GM12878 (cell line): Measurements from ENCODE around the gene SPRTN. TPM values are rescaled to one million over a fixed set of nuclear protein-coding genes. Genes with fewer than 3 reads are reported as not detected.

Experiments
- ATAC-seq: fragments of 200-7000 bp; cut with Tn5 transposase; 3 replicates; pipeline ENCODE4 v1.9.1; 2020; ENCODE audit warnings: mild to moderate bottlenecking, moderate library complexity
- BruUV-seq: library from RNA; stranded (reverse); fragments of 400-500 nt; replicated peaks from 2 replicates; lab custom pipeline; 2021; lab: Mats Ljungman, UMichigan
- CTCF ChIA-PET: fragments of 300-600 bp; sonication (Branson Sonifier 250); formaldehyde crosslinking; extraction: SDS; loops from one replicate; lab custom pipeline; 2021; ENCODE audit warnings: inconsistent platforms; lab: Yijun Ruan, JAX
- POLR2A ChIA-PET: fragments of 350-600 bp; formaldehyde crosslinking; extraction: SDS; loops from one replicate; lab custom pipeline; 2021; ENCODE audit warnings: inconsistent platforms; lab: Charles Lee
- RAD21 ChIA-PET: fragments of 300-600 bp; sonication (Branson Sonifier 250); formaldehyde crosslinking; loops from one replicate; lab custom pipeline; 2023; ENCODE audit warnings: antibody characterized with exemption; ENCODE audit not compliant: unreplicated experiment; lab: Charles Lee
- SMC1A ChIA-PET: fragments of 300-600 bp; sonication (Branson Sonifier 250); formaldehyde crosslinking; loops from one replicate; lab custom pipeline; 2023; ENCODE audit not compliant: unreplicated experiment, uncharacterized antibody; lab: Charles Lee
- DNase-seq: peaks from one replicate; pipeline ENCODE4 v3.0.0-alpha.2; 2011; ENCODE audit warnings: low read depth, low spot score
- FAIRE-seq: peaks from 3 replicates; lab custom pipeline; 2011; peaks lifted over from hg19 to GRCh38; lab: Jason Lieb, UNC
- H2AFZ ChIP-seq: 2 replicates; pipeline ENCODE4 v1.6.0; 2011; ENCODE audit warnings: low read depth, low read length, control low read depth; ENCODE audit not compliant: control insufficient read depth
- H3K27ac ChIP-seq: 2 replicates; pipeline ENCODE4 v1.5.1; 2011; ENCODE audit warnings: control low read depth; ENCODE audit not compliant: control insufficient read depth, insufficient read depth
- H3K27me3 ChIP-seq, 2 experiments: replicated peaks in 1 of 2; 2 replicates each; pipeline versions ENCODE4 v1.6.0 to v1.6.1; 2011; ENCODE audit warnings: low read length in 1 of 2; ENCODE audit not compliant: control insufficient read depth in 2 of 2, insufficient read depth in 2 of 2
- H3K36me3 ChIP-seq, 2 experiments: 2 replicates each; pipeline ENCODE4 v1.5.1; 2011; ENCODE audit warnings: low read length in 1 of 2; ENCODE audit not compliant: control insufficient read depth in 2 of 2, insufficient read depth in 2 of 2
- H3K4me1 ChIP-seq: 2 replicates; pipeline ENCODE4 v1.6.1; 2011; ENCODE audit warnings: mild to moderate bottlenecking, low read length, moderate library complexity, mixed read lengths; ENCODE audit not compliant: control insufficient read depth, insufficient read depth
- H3K4me2 ChIP-seq: 2 replicates; pipeline ENCODE4 v1.6.0; 2011; ENCODE audit warnings: control low read depth; ENCODE audit not compliant: control insufficient read depth, insufficient read depth
- H3K4me3 ChIP-seq: fragments of 200-600 bp; sonication (generic); 2 replicates; pipeline ENCODE4 v1.5.1; 2016
- H3K79me2 ChIP-seq: 2 replicates; pipeline ENCODE4 v1.6.0; 2011; ENCODE audit warnings: low read length; ENCODE audit not compliant: control insufficient read depth, insufficient read depth
- H3K9ac ChIP-seq: 2 replicates; pipeline ENCODE4 v1.8.0; 2011; ENCODE audit warnings: low read length, control low read depth, mixed read lengths; ENCODE audit not compliant: control insufficient read depth, insufficient read depth
- H3K9me3 ChIP-seq: replicated peaks from 3 replicates; pipeline ENCODE4 v1.5.1; 2011; ENCODE audit warnings: mild to moderate bottlenecking, low read length; ENCODE audit not compliant: control insufficient read depth, insufficient read depth
- H4K20me1 ChIP-seq: 2 replicates; pipeline ENCODE4 v1.6.0; 2011; ENCODE audit not compliant: control insufficient read depth, insufficient read depth
- BCL3 ChIP-seq: IDR thresholded peaks from 2 replicates; pipeline ENCODE4 v1.6.1; 2011; ENCODE audit warnings: borderline replicate concordance, low read depth, mild to moderate bottlenecking, moderate library complexity, low read length; ENCODE audit not compliant: insufficient read depth, poor library complexity, severe bottlenecking
- EZH2 ChIP-seq: IDR thresholded peaks from 2 replicates; pipeline ENCODE4 v1.6.1; 2012; ENCODE audit warnings: low read depth, mild to moderate bottlenecking, control low read depth, inconsistent platforms, low read length, borderline replicate concordance; ENCODE audit not compliant: control insufficient read depth
- IKZF2 ChIP-seq, 2 experiments: fragments of 450-650 bp; IDR thresholded peaks; 2 replicates each; pipeline ENCODE4 v1.6.1; 2017; ENCODE audit warnings: mild to moderate bottlenecking in 2 of 2, moderate library complexity in 2 of 2
- JUNB ChIP-seq: IDR thresholded peaks from 2 replicates; pipeline ENCODE4 v1.6.1; 2016; ENCODE audit warnings: antibody characterized with exemption, mild to moderate bottlenecking
- MAX ChIP-seq: IDR thresholded peaks from 2 replicates; pipeline ENCODE4 v1.6.1; 2012; ENCODE audit warnings: low read depth, low read length, improper control_type of control experiment
- MYB ChIP-seq: fragments of 150-350 bp; IDR thresholded peaks from 2 replicates; pipeline ENCODE4 v1.6.1; 2014; ENCODE audit warnings: mild to moderate bottlenecking, low read depth, low read length, borderline replicate concordance
- NBN ChIP-seq: fragments of 450-650 bp; IDR thresholded peaks from 2 replicates; pipeline ENCODE4 v1.6.1; 2016
- NFYA ChIP-seq: IDR thresholded peaks from 2 replicates; pipeline ENCODE4 v1.6.1; 2011; ENCODE audit warnings: low read depth, mild to moderate bottlenecking, low read length, improper control_type of control experiment, borderline replicate concordance
- NKRF ChIP-seq: fragments of 450-650 bp; conservative IDR thresholded peaks from 2 replicates; pipeline ENCODE4 v1.6.1; 2017; ENCODE audit warnings: mild to moderate bottlenecking, moderate library complexity
- RFX5 ChIP-seq: IDR thresholded peaks from 2 replicates; pipeline ENCODE4 v1.6.1; 2011; ENCODE audit warnings: low read depth, low read length, improper control_type of control experiment
- ZBTB4 ChIP-seq: fragments of 450-650 bp; formaldehyde crosslinking; IDR thresholded peaks from 2 replicates; pipeline ENCODE4 v1.4.0; 2022; ENCODE audit warnings: mild to moderate bottlenecking, moderate library complexity
- WGBS: methylation state at CpG from one replicate; pipeline ENCODE4 v1.1.6; 2016; ENCODE audit warnings: low lambda C conversion rate; ENCODE audit not compliant: insufficient replicate concordance, insufficient coverage; ENCODE audit errors: missing lambda C conversion rate; 5-methylcytosine and 5-hydroxymethylcytosine counted together
- in situ Hi-C: fragments of 300-500 bp; cut with MboI; formaldehyde crosslinking; loops from 9 replicates; pipeline ENCODE4 v1.14.3; 2018; ENCODE audit warnings: mixed read lengths
- intact Hi-C: fragments of 100-400 bp; cut with micrococcal nuclease; formaldehyde crosslinking; loops from one replicate; pipeline ENCODE4 v1.14.2; 2022; ENCODE audit not compliant: unreplicated experiment
- polyA plus RNA-seq, 11 experiments: library from polyadenylated mRNA; depleted of rRNA in 4 of 11; unstranded in 6 of 11; stranded (reverse) in 5 of 11; fragments of >200 nt; fragmentation: Nextera tagmentation in 4 of 11; fragmentation: Illumina TruSeq in 1 of 11; extraction: Ambion mirVana in 4 of 11; extraction: Trizol in 1 of 11; gene quantifications; 1 replicate in 1 of 11; 2 replicates in 10 of 11; pipeline versions ENCODE4 v1.2.1 to v1.2.3, GENCODE V29; 2011 to 2016; ENCODE audit warnings: inconsistent platforms in 2 of 11, missing spikeins in 2 of 11, low read depth in 1 of 11
- total RNA-seq, 4 experiments: library from RNA; depleted of rRNA in 3 of 4; stranded (reverse); fragments of >200 nt in 3 of 4; fragmentation: Illumina TruSeq in 1 of 4; extraction: Trizol in 1 of 4; gene quantifications; 2 replicates each; pipeline versions ENCODE4 v1.2.1 to v1.2.3, GENCODE V29; 2013 to 2021
- TF ChIP-seq, protein P1 (sequence below): fragments of 150-350 bp; IDR thresholded peaks from 2 replicates; pipeline ENCODE4 v1.6.1; 2016; ENCODE audit warnings: low read depth, low read length

SPRTN gene
- total and polyA plus RNA-seq, 10 of the 15 experiments (the other 5 are each of a cell fraction or from before 2014, with no cell fraction given): 4.4 to 16.5 (median 12.1) TPM

DNA sequence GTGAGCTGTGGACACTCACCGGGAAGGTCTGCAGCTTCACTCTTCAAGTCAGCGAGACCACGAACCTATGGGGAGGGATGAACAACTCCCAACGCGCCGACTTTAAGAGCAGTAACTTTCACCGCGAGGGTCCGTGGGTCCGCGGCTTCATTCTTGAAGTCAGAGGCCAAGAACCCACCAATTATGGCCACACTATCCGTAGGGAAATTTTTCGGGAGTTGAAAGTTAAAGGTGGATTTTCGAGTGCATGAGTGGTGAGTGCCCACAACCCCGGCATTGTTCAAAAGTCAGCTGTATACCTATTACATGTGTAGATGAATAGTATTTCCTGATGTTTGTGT, 20.1 kb upstream of the SPRTN start:
- CTCF ChIA-PET: interaction anchor here (3.5 to 4.5 kb wide), 2 partner anchors 16 to 20 kb away, joined by 10 to 28 read pairs; partner anchors contain the start of genes EXOC8 and SPRTN
- WGBS: 85% methylated on average over 15 of the region's 15 CpGs
- no peak for TF ChIP-seq NKRF
- no peak for TF ChIP-seq NBN
- TF ChIP-seq JUNB: no peak
- no peak for TF ChIP-seq BCL3
- no peak for TF ChIP-seq MYB
- no peak for TF ChIP-seq MAX
- TF ChIP-seq, protein P1, sequence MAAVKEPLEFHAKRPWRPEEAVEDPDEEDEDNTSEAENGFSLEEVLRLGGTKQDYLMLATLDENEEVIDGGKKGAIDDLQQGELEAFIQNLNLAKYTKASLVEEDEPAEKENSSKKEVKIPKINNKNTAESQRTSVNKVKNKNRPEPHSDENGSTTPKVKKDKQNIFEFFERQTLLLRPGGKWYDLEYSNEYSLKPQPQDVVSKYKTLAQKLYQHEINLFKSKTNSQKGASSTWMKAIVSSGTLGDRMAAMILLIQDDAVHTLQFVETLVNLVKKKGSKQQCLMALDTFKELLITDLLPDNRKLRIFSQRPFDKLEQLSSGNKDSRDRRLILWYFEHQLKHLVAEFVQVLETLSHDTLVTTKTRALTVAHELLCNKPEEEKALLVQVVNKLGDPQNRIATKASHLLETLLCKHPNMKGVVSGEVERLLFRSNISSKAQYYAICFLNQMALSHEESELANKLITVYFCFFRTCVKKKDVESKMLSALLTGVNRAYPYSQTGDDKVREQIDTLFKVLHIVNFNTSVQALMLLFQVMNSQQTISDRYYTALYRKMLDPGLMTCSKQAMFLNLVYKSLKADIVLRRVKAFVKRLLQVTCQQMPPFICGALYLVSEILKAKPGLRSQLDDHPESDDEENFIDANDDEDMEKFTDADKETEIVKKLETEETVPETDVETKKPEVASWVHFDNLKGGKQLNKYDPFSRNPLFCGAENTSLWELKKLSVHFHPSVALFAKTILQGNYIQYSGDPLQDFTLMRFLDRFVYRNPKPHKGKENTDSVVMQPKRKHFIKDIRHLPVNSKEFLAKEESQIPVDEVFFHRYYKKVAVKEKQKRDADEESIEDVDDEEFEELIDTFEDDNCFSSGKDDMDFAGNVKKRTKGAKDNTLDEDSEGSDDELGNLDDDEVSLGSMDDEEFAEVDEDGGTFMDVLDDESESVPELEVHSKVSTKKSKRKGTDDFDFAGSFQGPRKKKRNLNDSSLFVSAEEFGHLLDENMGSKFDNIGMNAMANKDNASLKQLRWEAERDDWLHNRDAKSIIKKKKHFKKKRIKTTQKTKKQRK: no peak
- TF ChIP-seq EZH2: no peak
- no peak for TF ChIP-seq NFYA
- TF ChIP-seq ZBTB4 (CRISPR knock-in tag): no peak
- no peak for TF ChIP-seq RFX5
- no peak for TF ChIP-seq IKZF2 (IDR thresholded peaks at IDR 0.05)

More for the DNA sequence above, 20.1 kb upstream of the SPRTN start:
- intact Hi-C loops: no loop called here
- ChIA-PET SMC1A (no interaction called here), RAD21 (interaction anchor here (0.8 kb wide), 1 partner anchor 285 kb away, joined by 3 read pairs; no protein-coding TSS in a partner anchor), POLR2A (no interaction called here)
- DNase-seq (no peak), FAIRE-seq (no peak), ATAC-seq (no peak)
- no peaks in the 10 kb centered on the region for H3K27me3 ChIP-seq
- H3K4me1 ChIP-seq: no peaks in the 10 kb centered on the region
- H3K9ac ChIP-seq: no peak overlapping the region
- no peaks in the 10 kb centered on the region for H4K20me1 ChIP-seq
- H2AFZ ChIP-seq: no peak overlapping the region
- H3K4me2 ChIP-seq: no peak overlapping the region
- H3K36me3 ChIP-seq: no peaks in the 10 kb centered on the region
- BruUV-seq: no TSS peak
- no peaks in the 10 kb centered on the region for H3K9me3 ChIP-seq
- H3K79me2 ChIP-seq: no peaks in the 10 kb centered on the region
- no peak overlapping the region for H3K27ac ChIP-seq
- H3K4me3 ChIP-seq: no peak overlapping the region
- in situ Hi-C loops: no loop called here
